ENCODE measurements around the gene STRA6. TPM values are rescaled to one million over a fixed set of nuclear protein-coding genes. Genes with fewer than 3 reads are reported as not detected.

The STRA6 gene
- total RNA-seq, 3 donors from 2014 or later (not counting 1 experiment from before 2014, with no cell fraction given): not detected

DNA sequence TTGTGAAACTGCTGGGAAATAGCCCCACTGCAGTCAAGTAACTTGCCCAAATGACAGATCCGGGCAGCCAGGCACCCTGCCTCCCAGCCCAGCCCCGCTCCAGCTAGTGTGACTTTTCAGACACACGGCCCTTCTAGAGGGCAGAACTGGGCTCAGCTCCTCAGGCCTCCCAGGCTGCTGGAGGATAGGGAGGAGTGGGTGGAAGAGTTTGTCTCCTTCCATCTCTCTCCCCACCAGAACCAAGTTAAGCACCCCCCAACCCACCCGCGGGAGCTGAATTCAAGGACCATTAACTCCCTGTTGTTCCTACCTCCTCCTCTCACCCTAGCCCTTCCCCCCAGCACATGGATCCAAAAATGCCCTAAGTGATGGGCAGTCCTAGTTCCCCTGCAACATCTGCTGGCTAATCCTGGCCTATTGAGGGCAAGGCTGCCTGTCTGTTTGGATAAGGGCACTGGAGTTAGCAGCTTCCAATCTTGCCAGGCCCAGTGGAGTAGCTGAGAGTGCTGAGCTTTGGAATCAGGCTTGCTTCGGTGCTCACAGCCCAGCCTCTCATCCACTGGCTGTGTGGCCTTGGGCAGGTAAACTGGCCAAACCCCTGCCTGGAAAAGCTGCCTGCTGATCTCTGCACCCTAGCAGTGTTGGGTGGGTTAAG is 36.6 kb upstream of the STRA6 start:
- H3K27ac Mint-ChIP-seq: no peak overlapping the region
- H3K27me3 ChIP-seq (ENCODE audit: control insufficient read depth, insufficient read depth, low read length): no peaks in the 10 kb centered on the region
- TF ChIP-seq, protein P1, sequence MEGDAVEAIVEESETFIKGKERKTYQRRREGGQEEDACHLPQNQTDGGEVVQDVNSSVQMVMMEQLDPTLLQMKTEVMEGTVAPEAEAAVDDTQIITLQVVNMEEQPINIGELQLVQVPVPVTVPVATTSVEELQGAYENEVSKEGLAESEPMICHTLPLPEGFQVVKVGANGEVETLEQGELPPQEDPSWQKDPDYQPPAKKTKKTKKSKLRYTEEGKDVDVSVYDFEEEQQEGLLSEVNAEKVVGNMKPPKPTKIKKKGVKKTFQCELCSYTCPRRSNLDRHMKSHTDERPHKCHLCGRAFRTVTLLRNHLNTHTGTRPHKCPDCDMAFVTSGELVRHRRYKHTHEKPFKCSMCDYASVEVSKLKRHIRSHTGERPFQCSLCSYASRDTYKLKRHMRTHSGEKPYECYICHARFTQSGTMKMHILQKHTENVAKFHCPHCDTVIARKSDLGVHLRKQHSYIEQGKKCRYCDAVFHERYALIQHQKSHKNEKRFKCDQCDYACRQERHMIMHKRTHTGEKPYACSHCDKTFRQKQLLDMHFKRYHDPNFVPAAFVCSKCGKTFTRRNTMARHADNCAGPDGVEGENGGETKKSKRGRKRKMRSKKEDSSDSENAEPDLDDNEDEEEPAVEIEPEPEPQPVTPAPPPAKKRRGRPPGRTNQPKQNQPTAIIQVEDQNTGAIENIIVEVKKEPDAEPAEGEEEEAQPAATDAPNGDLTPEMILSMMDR (IDR thresholded peaks at IDR 0.05): no peak
- ATAC-seq: no peak
- no peaks in the 10 kb centered on the region for H3K4me1 Mint-ChIP-seq
- H3K4me1 ChIP-seq (ENCODE audit: control insufficient read depth, insufficient read depth, low read length): no peaks in the 10 kb centered on the region
- H3K4me3 Mint-ChIP-seq: no peak overlapping the region
- H3K4me3 ChIP-seq (ENCODE audit: low read length): no peak overlapping the region
- no peak for DNase-seq
- no peaks in the 10 kb centered on the region for H3K36me3 Mint-ChIP-seq
- H3K9me3 Mint-ChIP-seq: no peaks in the 10 kb centered on the region
- no peaks in the 10 kb centered on the region for H3K36me3 ChIP-seq (ENCODE audit: control insufficient read depth, insufficient read depth, low read length)
- 79% methylated on average over 5 of the region's 6 CpGs for WGBS (ENCODE audit: insufficient coverage)
- H3K27ac ChIP-seq (ENCODE audit: low read length): no peak overlapping the region
- no peaks in the 10 kb centered on the region for H3K9me3 ChIP-seq (ENCODE audit: control insufficient read depth, insufficient read depth, low read length)
- intact Hi-C loops (cut with micrococcal nuclease): no loop called here
- peaks cover 0 to 20% of the 10 kb centered on the region in 2 donors for H3K27me3 Mint-ChIP-seq (ENCODE audit: low read depth in 2 of 2)

DNA sequence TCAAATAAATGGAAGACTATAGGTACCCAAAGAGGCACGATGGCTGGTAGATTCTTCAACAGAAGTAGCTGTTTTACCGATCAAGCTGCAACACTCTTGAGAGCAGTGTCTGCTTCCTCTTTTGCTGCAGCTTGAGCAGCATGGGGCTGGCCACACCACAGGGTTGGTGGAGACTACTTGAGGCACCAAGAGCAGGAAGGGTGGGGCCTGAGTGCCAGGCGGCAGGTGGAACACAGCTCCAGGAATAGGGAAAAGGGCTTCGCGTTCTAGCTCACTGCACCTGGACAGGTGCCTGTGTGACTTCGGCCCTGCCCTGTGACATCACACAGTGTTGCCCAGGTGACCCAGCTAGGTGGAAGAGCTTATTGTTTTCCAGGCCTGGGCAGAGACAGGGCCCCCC is 33.4 kb upstream of the STRA6 start, which contains the start of gene CCDC33:
CCDC33 (plus strand) TSS at position 365 of the 400 bp plus-strand sequence. CDS start 394 bp downstream, outside the sequence.
- H3K4me3 ChIP-seq (ENCODE audit: low read length): no peak within 1 kb of the TSS
- no peaks in the 10 kb centered on the region for H3K36me3 ChIP-seq (ENCODE audit: control insufficient read depth, insufficient read depth, low read length)
- H3K4me1 Mint-ChIP-seq: no peaks in the 10 kb centered on the region
- no peaks in the 10 kb centered on the region for H3K36me3 Mint-ChIP-seq
- no peaks in the 10 kb centered on the region for H3K27me3 ChIP-seq (ENCODE audit: control insufficient read depth, insufficient read depth, low read length)
- no peak within 1 kb of the TSS for H3K4me3 Mint-ChIP-seq
- no peak within 1 kb of the TSS for H3K27ac Mint-ChIP-seq
- peaks cover 3 to 7% of the 10 kb centered on the region in 2 donors for H3K27me3 Mint-ChIP-seq (ENCODE audit: low read depth in 2 of 2)
- H3K4me1 ChIP-seq (ENCODE audit: control insufficient read depth, insufficient read depth, low read length): no peaks in the 10 kb centered on the region
- intact Hi-C loops (cut with micrococcal nuclease): no loop called here
- no peaks in the 10 kb centered on the region for H3K9me3 Mint-ChIP-seq
- no peak within 1 kb of the TSS for H3K27ac ChIP-seq (ENCODE audit: low read length)
- no peaks in the 10 kb centered on the region for H3K9me3 ChIP-seq (ENCODE audit: control insufficient read depth, insufficient read depth, low read length)
- TF ChIP-seq, protein P1 (IDR thresholded peaks at IDR 0.05): no peak
- WGBS (ENCODE audit: insufficient coverage): 17% methylated on average over 6 of the region's 6 CpGs
- ATAC-seq (no peak), DNase-seq (no peak)

DNA sequence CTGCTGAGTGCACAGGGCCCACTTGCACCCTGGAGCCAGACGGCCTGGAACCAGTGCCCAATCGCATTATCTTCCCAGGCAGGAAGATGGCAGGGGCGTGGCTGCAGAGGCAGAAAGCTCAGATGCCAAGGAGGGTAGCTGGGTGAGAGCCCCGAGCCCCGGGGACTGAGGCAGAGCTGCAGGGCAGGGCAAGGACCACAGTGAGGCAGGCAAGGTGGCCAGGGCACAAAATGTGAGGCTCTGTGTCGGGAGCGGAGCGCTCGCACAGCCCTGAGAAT is 31.9 kb upstream of the STRA6 start:
- DNase-seq: no peak
- Mint-ChIP-seq H3K4me3 (no peak overlapping the region), H3K36me3 (no peaks in the 10 kb centered on the region), H3K9me3 (no peaks in the 10 kb centered on the region), H3K27ac (no peak overlapping the region), H3K27me3 (ENCODE audit: low read depth in 2 of 2) (peaks cover 5 to 7% of the 10 kb centered on the region in 2 donors), H3K4me1 (no peaks in the 10 kb centered on the region)
- intact Hi-C loops (cut with micrococcal nuclease): no loop called here
- no peaks in the 10 kb centered on the region for H3K36me3 ChIP-seq (ENCODE audit: control insufficient read depth, insufficient read depth, low read length)
- 90% methylated on average over 9 of the region's 9 CpGs for WGBS (ENCODE audit: insufficient coverage)
- H3K4me1 ChIP-seq (ENCODE audit: control insufficient read depth, insufficient read depth, low read length): no peaks in the 10 kb centered on the region
- no peaks in the 10 kb centered on the region for H3K9me3 ChIP-seq (ENCODE audit: control insufficient read depth, insufficient read depth, low read length)
- H3K27ac ChIP-seq (ENCODE audit: low read length): no peak overlapping the region
- H3K27me3 ChIP-seq (ENCODE audit: control insufficient read depth, insufficient read depth, low read length): no peaks in the 10 kb centered on the region
- ATAC-seq: no peak
- TF ChIP-seq, protein P1 (IDR thresholded peaks at IDR 0.05): no peak
- no peak overlapping the region for H3K4me3 ChIP-seq (ENCODE audit: low read length)
